Amniotic epithelial cell (primary cell): ENCODE results near the gene UBE4A.
A peak's percentile ranks its signal among the peaks of the same experiment; 100 is the strongest.

Experiments
- DNase-seq: peaks from one replicate; pipeline ENCODE4 v3.0.0-alpha.2; 2010; ENCODE audit warnings: low read depth

The UBE4A gene

GRCh38 chr11:118438314-118438931 is 79.0 kb downstream of the UBE4A start:
- DNase-seq = peak; percentile 88

GRCh38 chr11:118439646-118440045 is 80.2 kb downstream of the UBE4A start:
- DNase-seq = no peak

GRCh38 chr11:118441770-118442275 is 82.4 kb downstream of the UBE4A start:
- DNase-seq = no peak

- no peak for DNase-seq
Measured at GRCh38 chr11:118442301-118442700, 82.9 kb downstream of the UBE4A start.

GRCh38 chr11:118442908-118443589 is 83.6 kb downstream of the UBE4A start:
- no peak for DNase-seq

- no peak for DNase-seq
Measured at GRCh38 chr11:118443590-118444218, 84.3 kb downstream of the UBE4A start.

GRCh38 chr11:118447423-118447822 is 88.0 kb downstream of the UBE4A start:
- DNase-seq = no peak

- DNase-seq = peak; percentile 30
Measured at GRCh38 chr11:118448294-118448693, 88.9 kb downstream of the UBE4A start.
